H9 (cell line): ENCODE data around the gene DHDH. TPM values are rescaled to one million over a fixed set of nuclear protein-coding genes. Genes with fewer than 3 reads are reported as not detected.

ENCODE experiments used
- DNase-seq: peaks from one replicate; pipeline ENCODE4 v3.0.0-alpha.2; 2017
- H2AFZ ChIP-seq: one replicate; pipeline ENCODE4 v1.6.1; 2013; ENCODE audit warnings: mild to moderate bottlenecking, low read length, control low read depth, moderate library complexity
- H2AK5ac ChIP-seq: 2 replicates; pipeline ENCODE4 v1.6.1; 2013; ENCODE audit warnings: low read length, control low read depth, mixed read lengths; ENCODE audit not compliant: insufficient read length
- H2BK120ac ChIP-seq: one replicate; pipeline ENCODE4 v1.6.1; 2013; ENCODE audit warnings: low read depth, mild to moderate bottlenecking, low read length, control low read depth, inconsistent platforms; ENCODE audit not compliant: poor library complexity, severe bottlenecking
- H2BK12ac ChIP-seq: 2 replicates; pipeline ENCODE4 v1.6.1; 2013; ENCODE audit warnings: low read length, control low read depth, mixed read lengths, low read depth; ENCODE audit not compliant: insufficient read length
- H2BK15ac ChIP-seq: 2 replicates; pipeline ENCODE4 v1.6.1; 2013; ENCODE audit warnings: low read depth, low read length, control low read depth
- H2BK20ac ChIP-seq: one replicate; pipeline ENCODE4 v1.6.1; 2013; ENCODE audit warnings: low read depth, mild to moderate bottlenecking, low read length, control low read depth, inconsistent platforms; ENCODE audit not compliant: poor library complexity, severe bottlenecking
- H2BK5ac ChIP-seq: 2 replicates; pipeline ENCODE4 v1.6.1; 2013; ENCODE audit warnings: low read length, control low read depth, mixed read lengths; ENCODE audit not compliant: insufficient read length
- H3K14ac ChIP-seq: 2 replicates; pipeline ENCODE4 v1.6.1; 2013; ENCODE audit warnings: low read length, control low read depth; ENCODE audit not compliant: insufficient read depth
- H3K18ac ChIP-seq: 2 replicates; pipeline ENCODE4 v1.6.1; 2013; ENCODE audit warnings: low read depth, mild to moderate bottlenecking, mixed read lengths, low read length, control low read depth; ENCODE audit not compliant: insufficient read length
- H3K23ac ChIP-seq: 2 replicates; pipeline ENCODE4 v1.6.1; 2013; ENCODE audit warnings: low read length, control low read depth, mixed read lengths, low read depth; ENCODE audit not compliant: insufficient read length
- H3K23me2 ChIP-seq: 2 replicates; pipeline ENCODE4 v1.6.1; 2013; ENCODE audit warnings: low read depth, mild to moderate bottlenecking, mixed read lengths, low read length, control low read depth; ENCODE audit not compliant: insufficient read length, poor library complexity, severe bottlenecking
- H3K27ac ChIP-seq: 2 replicates; pipeline ENCODE4 v1.5.1; 2013; ENCODE audit warnings: low read length, control low read depth, mixed read lengths, low read depth; ENCODE audit not compliant: insufficient read length
- H3K27me3 ChIP-seq: 2 replicates; pipeline ENCODE4 v1.6.1; 2013; ENCODE audit warnings: low read length, control low read depth, inconsistent platforms; ENCODE audit not compliant: insufficient read depth
- H3K4ac ChIP-seq: 2 replicates; pipeline ENCODE4 v1.6.1; 2013; ENCODE audit warnings: low read depth, mild to moderate bottlenecking, control low read depth, inconsistent platforms, low read length, moderate library complexity
- H3K4me1 ChIP-seq: 2 replicates; pipeline ENCODE4 v1.6.1; 2013; ENCODE audit warnings: low read length, control low read depth, inconsistent platforms; ENCODE audit not compliant: insufficient read depth
- H3K4me2 ChIP-seq: 2 replicates; pipeline ENCODE4 v1.6.1; 2013; ENCODE audit warnings: low read length, control low read depth, mixed read lengths; ENCODE audit not compliant: insufficient read length, insufficient read depth
- H3K56ac ChIP-seq: 2 replicates; pipeline ENCODE4 v1.6.1; 2013; ENCODE audit warnings: low read depth, mild to moderate bottlenecking, mixed read lengths, low read length, control low read depth; ENCODE audit not compliant: insufficient read length
- H3K79me1 ChIP-seq: 2 replicates; pipeline ENCODE4 v1.6.1; 2013; ENCODE audit warnings: low read depth, mild to moderate bottlenecking, moderate library complexity, low read length, control low read depth, inconsistent platforms; ENCODE audit not compliant: insufficient read depth, poor library complexity, severe bottlenecking
- H3K79me2 ChIP-seq: 2 replicates; pipeline ENCODE4 v1.6.1; 2013; ENCODE audit warnings: low read length, control low read depth, inconsistent platforms; ENCODE audit not compliant: insufficient read depth
- H3K9ac ChIP-seq: 2 replicates; pipeline ENCODE4 v1.6.1; 2013; ENCODE audit warnings: low read length, control low read depth, mixed read lengths; ENCODE audit not compliant: insufficient read length; ENCODE audit errors: extremely low read depth
- H3K9me3 ChIP-seq: one replicate; pipeline ENCODE4 v1.6.1; 2013; ENCODE audit warnings: low read depth, low read length, inconsistent platforms; ENCODE audit not compliant: control insufficient read depth
- H3T11ph ChIP-seq: one replicate; pipeline ENCODE4 v1.6.1; 2013; ENCODE audit warnings: mild to moderate bottlenecking, low read length, control low read depth, inconsistent platforms
- H4K20me1 ChIP-seq: one replicate; pipeline ENCODE4 v1.6.1; 2013; ENCODE audit not compliant: control insufficient read depth, insufficient read length, insufficient read depth
- H4K5ac ChIP-seq: 2 replicates; pipeline ENCODE4 v1.6.1; 2013; ENCODE audit warnings: low read depth, mild to moderate bottlenecking, mixed read lengths, low read length, control low read depth; ENCODE audit not compliant: insufficient read length
- H4K8ac ChIP-seq: replicated peaks from 2 replicates; pipeline ENCODE4 v1.6.1; 2013; ENCODE audit warnings: low read length, control low read depth, mixed read lengths, low read depth; ENCODE audit not compliant: insufficient read length
- H4K91ac ChIP-seq: 2 replicates; pipeline ENCODE4 v1.6.1; 2013; ENCODE audit warnings: low read depth, mild to moderate bottlenecking, moderate library complexity, mixed read lengths, low read length, control low read depth; ENCODE audit not compliant: insufficient read length
- H3K27ac Mint-ChIP-seq, 3 experiments: 2 replicates in 2 of 3; 3 replicates in 1 of 3; pipeline ENCODE4 v1.8.0; 2020 to 2021; ENCODE audit warnings: mixed read lengths in 3 of 3, mild to moderate bottlenecking in 1 of 3, moderate library complexity in 1 of 3
- H3K27me3 Mint-ChIP-seq: 2 replicates; pipeline ENCODE4 v1.8.0; 2021; ENCODE audit warnings: low read depth, mild to moderate bottlenecking, moderate library complexity, mixed read lengths
- H3K36me3 Mint-ChIP-seq, 3 experiments: 2 replicates in 2 of 3; 3 replicates in 1 of 3; pipeline ENCODE4 v1.8.0; 2020 to 2021; ENCODE audit warnings: low read depth in 3 of 3, mixed read lengths in 3 of 3; ENCODE audit not compliant: insufficient read depth in 1 of 3
- H3K4me1 Mint-ChIP-seq, 2 experiments: 2 replicates each; pipeline ENCODE4 v1.8.0; 2020; ENCODE audit warnings: mixed read lengths in 2 of 2
- H3K4me3 Mint-ChIP-seq, 2 experiments: 2 replicates in 1 of 2; 3 replicates in 1 of 2; pipeline ENCODE4 v1.8.0; 2020 to 2021; ENCODE audit warnings: mild to moderate bottlenecking in 2 of 2, mixed read lengths in 2 of 2, moderate library complexity in 1 of 2
- H3K9me3 Mint-ChIP-seq, 2 experiments: 2 replicates in 1 of 2; 3 replicates in 1 of 2; pipeline ENCODE4 v1.8.0; 2020; ENCODE audit warnings: mild to moderate bottlenecking in 2 of 2, mixed read lengths in 2 of 2, moderate library complexity in 1 of 2
- WGBS: extraction: QIAGEN DNeasy Blood & Tissue Kit; methylation state at CpG from one replicate; pipeline ENCODE4 v1.1.7; 2013; ENCODE audit warnings: missing lambda C conversion rate, low lambda C conversion rate, mixed read lengths; ENCODE audit not compliant: insufficient read length; ENCODE audit errors: extremely low coverage; 5-methylcytosine and 5-hydroxymethylcytosine counted together
- total RNA-seq: library from RNA; stranded (reverse); gene quantifications from 2 replicates; pipeline ENCODE4 v1.2.1, GENCODE V29; 2021
- TF ChIP-seq, protein P1 (sequence below): fragments of 200-600 bp; sonication (generic); conservative IDR thresholded peaks from 3 replicates; pipeline ENCODE4 v1.8.0; 2021; ENCODE audit warnings: antibody characterized with exemption, mild to moderate bottlenecking

The DHDH gene
- total RNA-seq, 1 experiment from 2014 or later = 2.0 TPM

DNA sequence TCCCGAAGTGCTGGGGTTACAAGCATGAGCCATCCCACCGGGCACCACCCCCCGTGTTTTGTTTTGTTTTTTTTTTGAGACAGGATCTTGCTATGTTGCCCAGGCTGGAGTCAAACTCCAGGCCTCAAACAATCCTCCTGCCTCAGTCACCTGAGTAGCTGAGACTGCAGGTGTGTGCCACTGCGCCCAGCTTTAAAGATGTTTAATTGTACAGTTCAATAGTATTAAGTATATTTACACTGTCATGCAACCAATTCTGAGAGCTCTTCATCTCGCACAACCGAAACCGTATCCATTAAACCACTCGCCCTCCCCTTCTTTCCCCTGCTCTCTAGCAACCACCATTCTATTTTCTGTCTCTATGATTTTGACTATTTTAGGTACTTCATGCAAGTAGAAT lies 17.7 kb upstream of the DHDH start:
- no peak overlapping the region for H3K4me2 ChIP-seq
- no peaks in the 10 kb centered on the region for H4K20me1 ChIP-seq

More for the DNA sequence above, 17.7 kb upstream of the DHDH start:
- H3K27ac Mint-ChIP-seq = no peak overlapping the region
- Histone ChIP-seq H3K4ac (no peak overlapping the region), H4K5ac (no peak overlapping the region), H3K79me1 (no peaks in the 10 kb centered on the region), H3K27ac (no peak overlapping the region), H3K56ac (no peak overlapping the region), H2AFZ (no peak overlapping the region), H3K18ac (no peak overlapping the region), H3K9me3 (no peaks in the 10 kb centered on the region), H3K79me2 (no peaks in the 10 kb centered on the region), H3T11ph (no peak overlapping the region), H2BK5ac (no peak overlapping the region), H3K27me3 (no peaks in the 10 kb centered on the region), H2BK20ac (no peak overlapping the region), H4K8ac (no peak overlapping the region), H3K23ac (no peak overlapping the region), H3K23me2 (no peaks in the 10 kb centered on the region), H3K14ac (no peak overlapping the region), H2BK120ac (no peak overlapping the region), H4K91ac (no peak overlapping the region), H3K9ac (no peak overlapping the region), H2AK5ac (no peak overlapping the region), H2BK12ac (no peak overlapping the region), H2BK15ac (no peak overlapping the region), H3K4me1 (no peaks in the 10 kb centered on the region)
- no peak overlapping the region for H3K4me3 Mint-ChIP-seq
- peaks cover 31 to 59% (median 56%) of the 10 kb centered on the region in 3 experiments for H3K36me3 Mint-ChIP-seq
- no peaks in the 10 kb centered on the region for H3K27me3 Mint-ChIP-seq
- 0 out of 4 replicates have a peak, but pooled peaks cover 0 to 2% of the 10 kb centered on the region in 2 experiments for H3K4me1 Mint-ChIP-seq
- no peak for DNase-seq
- TF ChIP-seq, protein P1, sequence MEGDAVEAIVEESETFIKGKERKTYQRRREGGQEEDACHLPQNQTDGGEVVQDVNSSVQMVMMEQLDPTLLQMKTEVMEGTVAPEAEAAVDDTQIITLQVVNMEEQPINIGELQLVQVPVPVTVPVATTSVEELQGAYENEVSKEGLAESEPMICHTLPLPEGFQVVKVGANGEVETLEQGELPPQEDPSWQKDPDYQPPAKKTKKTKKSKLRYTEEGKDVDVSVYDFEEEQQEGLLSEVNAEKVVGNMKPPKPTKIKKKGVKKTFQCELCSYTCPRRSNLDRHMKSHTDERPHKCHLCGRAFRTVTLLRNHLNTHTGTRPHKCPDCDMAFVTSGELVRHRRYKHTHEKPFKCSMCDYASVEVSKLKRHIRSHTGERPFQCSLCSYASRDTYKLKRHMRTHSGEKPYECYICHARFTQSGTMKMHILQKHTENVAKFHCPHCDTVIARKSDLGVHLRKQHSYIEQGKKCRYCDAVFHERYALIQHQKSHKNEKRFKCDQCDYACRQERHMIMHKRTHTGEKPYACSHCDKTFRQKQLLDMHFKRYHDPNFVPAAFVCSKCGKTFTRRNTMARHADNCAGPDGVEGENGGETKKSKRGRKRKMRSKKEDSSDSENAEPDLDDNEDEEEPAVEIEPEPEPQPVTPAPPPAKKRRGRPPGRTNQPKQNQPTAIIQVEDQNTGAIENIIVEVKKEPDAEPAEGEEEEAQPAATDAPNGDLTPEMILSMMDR = no peak
- no peaks in the 10 kb centered on the region for H3K9me3 Mint-ChIP-seq
- WGBS = 100% methylated on average over 2 of the region's 8 CpGs
